GM21367 (cell line): Measurements from ENCODE around the gene VPS25.

Source experiments
- ATAC-seq: cut with Tn5 transposase; IDR thresholded peaks from one replicate; pipeline ENCODE4 v1.9.1; 2021; ENCODE audit not compliant: unreplicated experiment

The VPS25 gene

GRCh38 chr17:42795061-42795460 lies 21.8 kb downstream of the VPS25 start:
- ATAC-seq, result no peak

GRCh38 chr17:42795465-42795864 lies 22.2 kb downstream of the VPS25 start:
- ATAC-seq, result no peak

GRCh38 chr17:42796066-42796758 lies 23.0 kb downstream of the VPS25 start:
- no peak for ATAC-seq

GRCh38 chr17:42797067-42798007 lies 24.1 kb downstream of the VPS25 start:
- ATAC-seq, result no peak

- ATAC-seq, result no peak
These were observed 24.7 kb downstream of the VPS25 start for GRCh38 chr17:42798011-42798382.

- ATAC-seq, result no peak
These were observed 25.4 kb downstream of the VPS25 start, which contains the start of the genes CNTD1 and COA3 for GRCh38 chr17:42798383-42799380. Gene CNTD1, plus strand, starts transcription at chr17:42798861. Its CDS starts 207 bp downstream, at chr17:42799068. Gene COA3, minus strand, starts transcription at chr17:42798704. Its CDS starts 23 bp downstream, at chr17:42798681.

- ATAC-seq, result no peak
These were observed 30.0 kb downstream of the VPS25 start for GRCh38 chr17:42803074-42803883.

- no peak for ATAC-seq
These were observed 31.7 kb downstream of the VPS25 start for GRCh38 chr17:42804918-42805367.

GRCh38 chr17:42806249-42806648 lies 33.0 kb downstream of the VPS25 start:
- ATAC-seq, result no peak

- ATAC-seq, result no peak
These were observed 36.0 kb downstream of the VPS25 start for GRCh38 chr17:42809250-42809649.

- no peak for ATAC-seq
These were observed 41.6 kb downstream of the VPS25 start for GRCh38 chr17:42814633-42815399.

- no peak for ATAC-seq
These were observed 44.6 kb downstream of the VPS25 start for GRCh38 chr17:42817866-42818265.

- ATAC-seq, result no peak
These were observed 45.1 kb downstream of the VPS25 start for GRCh38 chr17:42818379-42818778.

- ATAC-seq, result no peak
These were observed 46.8 kb downstream of the VPS25 start for GRCh38 chr17:42819939-42820535.

- no peak for ATAC-seq
These were observed 47.9 kb downstream of the VPS25 start for GRCh38 chr17:42821176-42821575.

GRCh38 chr17:42827472-42827871 lies 54.2 kb downstream of the VPS25 start:
- no peak for ATAC-seq
